ENCODE data around the gene OR2AT4.

DNA sequence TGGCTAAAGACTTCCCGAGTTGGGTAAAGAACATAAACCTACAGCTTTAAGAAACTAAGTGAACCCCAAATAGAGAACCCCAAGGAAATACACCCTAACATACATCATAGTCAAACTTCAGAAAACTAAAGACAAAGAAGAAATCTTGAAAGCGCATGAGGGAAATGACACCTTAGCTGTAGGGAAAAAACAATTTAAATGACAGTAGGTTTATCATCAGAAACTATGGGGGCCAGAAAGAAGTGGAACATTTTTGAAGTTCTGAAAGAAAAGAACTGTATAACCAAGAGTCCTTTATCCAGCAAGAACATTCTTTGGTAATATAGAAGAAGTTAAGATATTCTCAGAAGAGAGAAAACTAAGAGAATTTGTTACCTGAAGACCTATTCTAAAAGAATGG lies 15.5 kb upstream of the OR2AT4 start:
- TF ChIP-seq, protein P1, sequence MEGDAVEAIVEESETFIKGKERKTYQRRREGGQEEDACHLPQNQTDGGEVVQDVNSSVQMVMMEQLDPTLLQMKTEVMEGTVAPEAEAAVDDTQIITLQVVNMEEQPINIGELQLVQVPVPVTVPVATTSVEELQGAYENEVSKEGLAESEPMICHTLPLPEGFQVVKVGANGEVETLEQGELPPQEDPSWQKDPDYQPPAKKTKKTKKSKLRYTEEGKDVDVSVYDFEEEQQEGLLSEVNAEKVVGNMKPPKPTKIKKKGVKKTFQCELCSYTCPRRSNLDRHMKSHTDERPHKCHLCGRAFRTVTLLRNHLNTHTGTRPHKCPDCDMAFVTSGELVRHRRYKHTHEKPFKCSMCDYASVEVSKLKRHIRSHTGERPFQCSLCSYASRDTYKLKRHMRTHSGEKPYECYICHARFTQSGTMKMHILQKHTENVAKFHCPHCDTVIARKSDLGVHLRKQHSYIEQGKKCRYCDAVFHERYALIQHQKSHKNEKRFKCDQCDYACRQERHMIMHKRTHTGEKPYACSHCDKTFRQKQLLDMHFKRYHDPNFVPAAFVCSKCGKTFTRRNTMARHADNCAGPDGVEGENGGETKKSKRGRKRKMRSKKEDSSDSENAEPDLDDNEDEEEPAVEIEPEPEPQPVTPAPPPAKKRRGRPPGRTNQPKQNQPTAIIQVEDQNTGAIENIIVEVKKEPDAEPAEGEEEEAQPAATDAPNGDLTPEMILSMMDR (IDR thresholded peaks at IDR 0.05), result no peak
- no peak for TF ChIP-seq POLR2A (IDR thresholded peaks at IDR 0.05)
